Brain microvascular endothelial cell (primary cell): Measurements from ENCODE around the gene PLCB3.

Source experiments
- DNase-seq: peaks from one replicate; pipeline ENCODE4 v3.0.0-alpha.2; 2020
- H3K27ac ChIP-seq: fragments of 250-450 bp; sonication (Bioruptor Pico); 2 replicates; pipeline ENCODE4 v1.5.1; 2020; ENCODE audit warnings: mild to moderate bottlenecking, moderate library complexity
- H3K27me3 ChIP-seq: fragments of 250-450 bp; sonication (Bioruptor Pico); replicated peaks from 2 replicates; pipeline ENCODE4 v1.5.1; 2020; ENCODE audit warnings: mild to moderate bottlenecking
- H3K36me3 ChIP-seq: fragments of 250-450 bp; sonication (Bioruptor Pico); replicated peaks from 2 replicates; pipeline ENCODE4 v1.5.1; 2020; ENCODE audit warnings: mild to moderate bottlenecking
- H3K4me3 ChIP-seq: 2 replicates; pipeline ENCODE4 v1.5.1; 2011; ENCODE audit warnings: low read depth, mild to moderate bottlenecking, control low read depth, low read length, moderate library complexity
- in situ Hi-C: cut with HindIII; loops from 2 replicates; pipeline ENCODE4 v1.10.0; 2017; ENCODE audit warnings: low sequenced_read_pairs, low pct_ligation_motif_present
- TF ChIP-seq, protein P1 (sequence below): IDR thresholded peaks from 2 replicates; pipeline ENCODE4 v1.5.1; 2011; ENCODE audit warnings: low read depth, mild to moderate bottlenecking, moderate library complexity, low read length, control low read depth, inconsistent platforms; ENCODE audit errors: missing control alignments

PLCB3 gene

DNA sequence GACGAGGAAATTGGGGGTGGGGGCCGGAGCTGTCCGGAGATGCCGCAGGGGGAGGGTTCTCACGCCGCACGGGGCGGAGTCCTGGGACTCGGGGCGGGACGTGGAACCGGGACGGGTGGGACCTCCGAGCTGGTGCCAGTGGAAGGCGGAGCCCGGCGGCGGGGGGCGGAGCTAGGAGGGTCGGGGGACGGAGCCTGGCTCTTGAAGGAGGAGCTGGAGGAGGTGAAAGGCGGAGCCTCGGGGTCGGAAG is 10.2 kb upstream of the PLCB3 start:
- H3K27ac ChIP-seq: peak overlapping the region; percentile 97
- DNase-seq: peak; percentile 99
- TF ChIP-seq, protein P1, sequence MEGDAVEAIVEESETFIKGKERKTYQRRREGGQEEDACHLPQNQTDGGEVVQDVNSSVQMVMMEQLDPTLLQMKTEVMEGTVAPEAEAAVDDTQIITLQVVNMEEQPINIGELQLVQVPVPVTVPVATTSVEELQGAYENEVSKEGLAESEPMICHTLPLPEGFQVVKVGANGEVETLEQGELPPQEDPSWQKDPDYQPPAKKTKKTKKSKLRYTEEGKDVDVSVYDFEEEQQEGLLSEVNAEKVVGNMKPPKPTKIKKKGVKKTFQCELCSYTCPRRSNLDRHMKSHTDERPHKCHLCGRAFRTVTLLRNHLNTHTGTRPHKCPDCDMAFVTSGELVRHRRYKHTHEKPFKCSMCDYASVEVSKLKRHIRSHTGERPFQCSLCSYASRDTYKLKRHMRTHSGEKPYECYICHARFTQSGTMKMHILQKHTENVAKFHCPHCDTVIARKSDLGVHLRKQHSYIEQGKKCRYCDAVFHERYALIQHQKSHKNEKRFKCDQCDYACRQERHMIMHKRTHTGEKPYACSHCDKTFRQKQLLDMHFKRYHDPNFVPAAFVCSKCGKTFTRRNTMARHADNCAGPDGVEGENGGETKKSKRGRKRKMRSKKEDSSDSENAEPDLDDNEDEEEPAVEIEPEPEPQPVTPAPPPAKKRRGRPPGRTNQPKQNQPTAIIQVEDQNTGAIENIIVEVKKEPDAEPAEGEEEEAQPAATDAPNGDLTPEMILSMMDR: no peak

DNA sequence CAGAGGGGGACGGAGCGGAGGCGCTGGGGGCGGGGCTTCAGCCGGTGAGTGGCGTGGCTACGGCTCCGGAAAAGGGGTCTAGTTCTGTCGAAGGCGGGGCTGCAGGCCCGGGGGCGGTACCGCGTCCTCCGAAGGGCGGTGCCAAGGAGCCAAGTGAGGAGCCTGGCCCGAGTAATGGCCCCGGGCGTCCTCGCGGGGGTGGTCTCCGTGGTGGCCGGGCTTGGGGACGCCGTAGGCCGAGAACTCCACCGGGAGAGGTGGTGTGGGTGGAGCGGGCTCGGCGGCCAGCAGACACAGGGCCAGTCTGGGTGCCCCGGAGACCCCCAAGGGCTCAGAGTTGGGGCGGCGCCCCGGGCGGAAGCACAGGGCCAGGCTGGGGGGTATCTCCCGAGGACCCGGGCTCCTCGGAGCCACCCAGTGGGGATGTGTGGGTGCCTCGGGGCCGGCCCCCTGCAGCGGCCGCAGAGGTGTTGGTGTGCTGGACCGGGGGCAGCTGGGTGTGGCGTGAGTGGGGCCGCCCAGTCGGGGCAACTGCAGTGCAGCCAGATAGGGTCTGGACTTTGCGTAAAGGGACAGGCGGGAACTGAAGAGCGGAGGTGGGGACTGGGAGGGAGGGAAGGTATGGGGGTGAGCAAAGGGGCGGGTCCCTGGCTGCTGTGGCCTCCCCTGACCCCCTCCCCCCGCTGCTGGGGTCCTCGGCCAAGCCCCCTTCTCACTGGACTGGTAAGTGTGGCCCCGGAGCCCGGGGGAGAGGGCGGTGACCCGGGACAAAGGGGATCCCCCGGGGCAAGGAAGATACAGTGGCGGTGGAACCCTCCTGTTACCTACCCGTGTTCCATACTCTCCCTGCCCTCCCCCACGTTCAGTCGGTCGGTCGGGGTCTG is 9.6 kb upstream of the PLCB3 start:
- Histone ChIP-seq H3K27me3 (no peaks in the 10 kb centered on the region), H3K27ac (peak overlapping the region; percentile 47), H3K4me3 (peak overlapping the region; percentile 81), H3K36me3 (peaks cover 18% of the 10 kb centered on the region)
- in situ Hi-C loops: no loop called here
- DNase-seq: no peak
- TF ChIP-seq, protein P1: no peak

More for the DNA sequence above, 10.2 kb upstream of the PLCB3 start:
- Histone ChIP-seq H3K27me3 (no peaks in the 10 kb centered on the region), H3K36me3 (peaks cover 18% of the 10 kb centered on the region), H3K4me3 (peak overlapping the region; percentile 72)
- in situ Hi-C loops: no loop called here

DNA sequence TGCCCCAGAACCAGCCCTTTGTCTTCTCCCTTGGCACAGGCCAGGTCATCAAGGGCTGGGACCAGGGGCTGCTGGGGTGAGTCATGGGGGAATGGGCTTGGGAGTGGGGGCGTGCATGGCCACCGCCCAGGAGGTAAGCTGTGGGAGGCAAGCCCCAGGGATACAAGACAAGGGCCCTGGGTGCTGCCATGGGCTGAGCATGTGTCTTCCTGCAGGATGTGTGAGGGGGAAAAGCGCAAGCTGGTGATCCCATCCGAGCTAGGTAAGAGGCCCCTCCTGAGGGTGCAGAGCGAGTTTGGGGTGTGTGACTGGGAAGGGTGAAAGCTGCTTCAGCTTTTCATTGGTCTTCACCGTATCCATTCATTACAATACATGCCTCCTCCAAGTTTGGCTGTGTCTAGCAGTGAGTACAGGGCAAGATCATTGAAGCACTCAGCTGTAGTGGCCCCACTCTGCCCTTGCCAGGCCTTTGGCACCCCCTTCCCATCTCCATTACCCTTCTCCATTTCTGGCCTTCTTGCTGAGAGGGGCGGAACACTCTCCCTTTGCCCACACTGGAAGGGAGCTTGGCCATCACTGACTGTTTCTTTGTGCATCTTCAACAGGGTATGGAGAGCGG is 8.0 kb upstream of the PLCB3 start:
- Histone ChIP-seq H3K27ac (no peak overlapping the region), H3K27me3 (no peaks in the 10 kb centered on the region), H3K36me3 (peaks cover 13% of the 10 kb centered on the region), H3K4me3 (peak overlapping the region; percentile 5)
- DNase-seq: no peak
- TF ChIP-seq, protein P1: no peak
- in situ Hi-C loops: no loop called here

DNA sequence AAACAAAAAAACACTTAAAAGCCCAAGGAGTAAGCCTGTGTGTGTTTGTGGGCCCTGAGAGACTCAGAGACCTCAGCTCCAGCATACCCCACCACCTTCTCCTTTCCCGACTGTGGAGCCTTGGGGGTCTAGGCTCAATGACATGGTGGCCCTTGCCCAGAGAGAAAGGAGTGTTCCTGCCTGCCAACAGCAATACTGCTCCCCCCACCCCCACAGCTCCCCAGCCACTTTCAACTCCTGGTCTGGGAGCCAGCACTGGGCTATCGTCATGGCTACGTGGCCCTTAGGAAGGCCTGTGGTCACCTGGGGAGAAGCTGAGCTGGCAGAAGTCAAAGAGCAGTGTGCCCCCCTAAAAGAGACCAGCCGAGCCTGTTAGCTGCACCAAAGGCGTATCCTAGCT is 7.2 kb upstream of the PLCB3 start:
- DNase-seq: no peak
- Histone ChIP-seq H3K27me3 (no peaks in the 10 kb centered on the region), H3K27ac (no peak overlapping the region), H3K36me3 (peaks cover 11% of the 10 kb centered on the region), H3K4me3 (no peak overlapping the region)
- in situ Hi-C loops: no loop called here
- TF ChIP-seq, protein P1: no peak

DNA sequence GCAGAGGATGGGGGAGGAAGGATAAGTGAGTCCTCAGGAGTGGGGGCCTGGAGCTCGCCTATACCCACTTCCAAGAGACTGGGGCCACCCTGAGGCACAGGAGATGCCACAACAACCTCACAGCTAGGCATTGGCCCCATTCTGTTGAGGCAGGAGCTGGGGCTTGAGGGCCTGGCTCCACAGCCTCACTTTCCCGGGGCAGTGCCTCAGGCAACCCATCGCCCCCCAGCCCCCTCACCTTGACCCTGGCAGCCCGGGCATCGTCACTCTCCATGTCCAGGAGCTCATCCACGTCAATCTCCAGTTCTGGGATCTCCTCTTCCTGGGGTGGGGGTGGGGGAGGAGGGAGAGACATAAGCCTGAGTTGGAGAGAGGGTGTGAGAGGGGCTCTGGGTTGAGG is 6.4 kb upstream of the PLCB3 start:
- in situ Hi-C loops: no loop called here
- Histone ChIP-seq H3K27ac (peak overlapping the region; percentile 73), H3K4me3 (peak overlapping the region; percentile 97)

More for the DNA sequence above, 6.4 kb upstream of the PLCB3 start:
- TF ChIP-seq, protein P1: no peak
- Histone ChIP-seq H3K27me3 (no peaks in the 10 kb centered on the region), H3K36me3 (peaks cover 11% of the 10 kb centered on the region)
- DNase-seq: no peak
